Panc1 (cell line): Measurements from ENCODE around the gene DNAH9. TPM values are rescaled to one million over a fixed set of nuclear protein-coding genes. Genes with fewer than 3 reads are reported as not detected.

Source experiments
- ATAC-seq: fragments of 200-7000 bp; cut with Tn5 transposase; 2 replicates; pipeline ENCODE4 v1.9.1; 2020; ENCODE audit warnings: mild to moderate bottlenecking, moderate library complexity
- BruUV-seq: library from RNA; stranded (reverse); fragments of 400-500 nt; replicated peaks from 2 replicates; lab custom pipeline; 2021; lab: Mats Ljungman, UMichigan
- CTCF ChIA-PET: fragments of 300-600 bp; sonication (Branson Sonifier 250); formaldehyde crosslinking; loops from one replicate; lab custom pipeline; 2022; ENCODE audit warnings: antibody characterized with exemption; lab: Charles Lee
- POLR2A ChIA-PET: fragments of 300-600 bp; sonication (Branson Sonifier 250); formaldehyde crosslinking; loops from one replicate; lab custom pipeline; 2022; ENCODE audit warnings: antibody characterized with exemption; lab: Charles Lee
- DNase-seq: peaks from one replicate; pipeline ENCODE4 v3.0.0-alpha.2; 2010; ENCODE audit warnings: low read depth, low spot score
- H3K27ac ChIP-seq: 2 replicates; pipeline ENCODE4 v1.5.1; 2011; ENCODE audit warnings: mild to moderate bottlenecking, low read length, inconsistent platforms
- H3K27me3 ChIP-seq: fragments of 200-500 bp; sonication (Bioruptor generic); 2 replicates; pipeline ENCODE4 v1.6.0; 2014; ENCODE audit warnings: low read length, inconsistent platforms; ENCODE audit not compliant: control insufficient read depth, insufficient read depth
- H3K36me3 ChIP-seq: fragments of 200-500 bp; sonication (Bioruptor generic); 2 replicates; pipeline ENCODE4 v1.5.1; 2014; ENCODE audit warnings: inconsistent platforms, mild to moderate bottlenecking, low read length, moderate library complexity; ENCODE audit not compliant: control insufficient read depth, insufficient read depth
- H3K4me1 ChIP-seq: 2 replicates; pipeline ENCODE4 v1.5.1; 2011; ENCODE audit warnings: inconsistent platforms, mild to moderate bottlenecking, low read length, moderate library complexity; ENCODE audit not compliant: control insufficient read depth, insufficient read depth
- H3K4me3 ChIP-seq, 2 experiments: 2 replicates each; pipeline ENCODE4 v1.5.1; 2011 to 2012; ENCODE audit warnings: low read depth in 2 of 2, low read length in 2 of 2, mild to moderate bottlenecking in 2 of 2, inconsistent platforms in 1 of 2, moderate library complexity in 1 of 2
- H3K9me3 ChIP-seq: fragments of 200-500 bp; sonication (Bioruptor generic); 2 replicates; pipeline ENCODE4 v1.5.1; 2014; ENCODE audit warnings: low read depth, mild to moderate bottlenecking, inconsistent platforms, low read length, moderate library complexity; ENCODE audit not compliant: control insufficient read depth, insufficient read depth
- POLR2AphosphoS5 ChIP-seq: IDR thresholded peaks from 2 replicates; pipeline ENCODE4 v1.6.1; 2012; ENCODE audit warnings: mild to moderate bottlenecking, low read depth, low read length, moderate library complexity
- SIN3A ChIP-seq: IDR thresholded peaks from 2 replicates; pipeline ENCODE4 v1.6.1; 2012; ENCODE audit warnings: low read depth, mild to moderate bottlenecking, low read length, moderate library complexity, borderline replicate concordance; ENCODE audit not compliant: insufficient read depth
- TCF7L2 ChIP-seq: IDR thresholded peaks from 2 replicates; pipeline ENCODE4 v1.6.1; 2011; ENCODE audit warnings: mild to moderate bottlenecking, low read depth, low read length, inconsistent platforms
- in situ Hi-C: cut with HindIII; loops from 2 replicates; pipeline ENCODE4 v1.10.0; 2016; ENCODE audit warnings: low sequenced_read_pairs, low pct_unique_long_range_greater_than_20kb
- intact Hi-C: fragments of 100-400 bp; cut with micrococcal nuclease; formaldehyde crosslinking; loops from one replicate; pipeline ENCODE4 v1.10.0; 2022; ENCODE audit not compliant: unreplicated experiment
- total RNA-seq: library from RNA; stranded (reverse); gene quantifications from one replicate; pipeline ENCODE4 v1.2.1, GENCODE V29; 2021; ENCODE audit not compliant: unreplicated experiment
- TF ChIP-seq, protein P1 (sequence below), 2 experiments: IDR thresholded peaks; 2 replicates each; pipeline ENCODE4 v1.6.1; 2011 to 2012; ENCODE audit warnings: low read depth in 2 of 2, control low read depth in 1 of 2, low read length in 1 of 2, mild to moderate bottlenecking in 1 of 2, moderate library complexity in 1 of 2; ENCODE audit not compliant: insufficient read depth in 1 of 2

DNAH9 gene
- total RNA-seq, 1 experiment from 2014 or later = not detected

- no peak overlapping the region for H3K27ac ChIP-seq
- H3K9me3 ChIP-seq = no peaks in the 10 kb centered on the region
- H3K27me3 ChIP-seq = no peaks in the 10 kb centered on the region
- no peaks in the 10 kb centered on the region for H3K36me3 ChIP-seq
- no TSS peak for BruUV-seq
- POLR2A ChIA-PET = no interaction called here
- no peak for TF ChIP-seq POLR2AphosphoS5
- no peak for TF ChIP-seq SIN3A
- ATAC-seq (no peak), DNase-seq (no peak)
- intact Hi-C loops (no loop called here), in situ Hi-C loops (no loop called here)
- no peak overlapping the region for H3K4me3 ChIP-seq
- no peaks in the 10 kb centered on the region for H3K4me1 ChIP-seq
- CTCF ChIA-PET = no interaction called here
Observed at GRCh38 chr17:11601661-11602060, 3.4 kb downstream of the DNAH9 start.

DNA sequence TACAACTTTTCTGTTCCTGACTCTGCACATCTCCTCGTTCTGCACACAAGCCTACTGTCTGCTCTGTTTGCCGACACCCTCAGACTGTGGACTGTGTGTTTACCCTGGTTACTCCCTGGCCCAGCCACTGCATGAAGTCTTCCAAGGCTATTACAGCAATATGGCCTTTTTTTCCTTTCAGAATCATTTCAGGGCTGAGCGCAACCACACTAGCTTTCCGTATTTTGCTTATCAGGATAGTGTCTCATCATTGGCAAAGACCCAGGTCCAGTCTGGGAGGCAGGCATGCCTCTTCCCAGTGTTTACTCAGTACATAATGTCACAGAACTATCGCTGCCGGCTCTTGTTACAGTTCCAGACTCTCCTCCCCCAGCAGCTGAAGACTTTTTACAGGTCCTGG is 10.1 kb downstream of the DNAH9 start:
- ChIA-PET POLR2A (no interaction called here), CTCF (no interaction called here)
- no peaks in the 10 kb centered on the region for H3K9me3 ChIP-seq
- no peaks in the 10 kb centered on the region for H3K36me3 ChIP-seq
- intact Hi-C loops (no loop called here), in situ Hi-C loops (no loop called here)
- DNase-seq (no peak), ATAC-seq (no peak)
- no peak overlapping the region for H3K27ac ChIP-seq
- BruUV-seq = no TSS peak
- H3K4me1 ChIP-seq = no peaks in the 10 kb centered on the region
- H3K4me3 ChIP-seq = no peak overlapping the region
- H3K27me3 ChIP-seq = no peaks in the 10 kb centered on the region; the same call in 1 of the 2 replicates
- TF ChIP-seq POLR2AphosphoS5 = no peak
- no peak for TF ChIP-seq SIN3A

- Histone ChIP-seq H3K9me3 (no peaks in the 10 kb centered on the region), H3K4me3 (no peak overlapping the region), H3K4me1 (no peaks in the 10 kb centered on the region), H3K27ac (no peak overlapping the region), H3K27me3 (no peaks in the 10 kb centered on the region; the same call in 1 of the 2 replicates), H3K36me3 (no peaks in the 10 kb centered on the region)
- no peak for DNase-seq
- intact Hi-C loops (no loop called here), in situ Hi-C loops (no loop called here)
- no peak for ATAC-seq
- BruUV-seq = no TSS peak
- TF ChIP-seq, protein P1, sequence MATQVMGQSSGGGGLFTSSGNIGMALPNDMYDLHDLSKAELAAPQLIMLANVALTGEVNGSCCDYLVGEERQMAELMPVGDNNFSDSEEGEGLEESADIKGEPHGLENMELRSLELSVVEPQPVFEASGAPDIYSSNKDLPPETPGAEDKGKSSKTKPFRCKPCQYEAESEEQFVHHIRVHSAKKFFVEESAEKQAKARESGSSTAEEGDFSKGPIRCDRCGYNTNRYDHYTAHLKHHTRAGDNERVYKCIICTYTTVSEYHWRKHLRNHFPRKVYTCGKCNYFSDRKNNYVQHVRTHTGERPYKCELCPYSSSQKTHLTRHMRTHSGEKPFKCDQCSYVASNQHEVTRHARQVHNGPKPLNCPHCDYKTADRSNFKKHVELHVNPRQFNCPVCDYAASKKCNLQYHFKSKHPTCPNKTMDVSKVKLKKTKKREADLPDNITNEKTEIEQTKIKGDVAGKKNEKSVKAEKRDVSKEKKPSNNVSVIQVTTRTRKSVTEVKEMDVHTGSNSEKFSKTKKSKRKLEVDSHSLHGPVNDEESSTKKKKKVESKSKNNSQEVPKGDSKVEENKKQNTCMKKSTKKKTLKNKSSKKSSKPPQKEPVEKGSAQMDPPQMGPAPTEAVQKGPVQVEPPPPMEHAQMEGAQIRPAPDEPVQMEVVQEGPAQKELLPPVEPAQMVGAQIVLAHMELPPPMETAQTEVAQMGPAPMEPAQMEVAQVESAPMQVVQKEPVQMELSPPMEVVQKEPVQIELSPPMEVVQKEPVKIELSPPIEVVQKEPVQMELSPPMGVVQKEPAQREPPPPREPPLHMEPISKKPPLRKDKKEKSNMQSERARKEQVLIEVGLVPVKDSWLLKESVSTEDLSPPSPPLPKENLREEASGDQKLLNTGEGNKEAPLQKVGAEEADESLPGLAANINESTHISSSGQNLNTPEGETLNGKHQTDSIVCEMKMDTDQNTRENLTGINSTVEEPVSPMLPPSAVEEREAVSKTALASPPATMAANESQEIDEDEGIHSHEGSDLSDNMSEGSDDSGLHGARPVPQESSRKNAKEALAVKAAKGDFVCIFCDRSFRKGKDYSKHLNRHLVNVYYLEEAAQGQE (IDR thresholded peaks at IDR 0.05; ENCODE audit: insufficient read depth in 1 of 2, low read depth in 2 of 2, low read length in 1 of 2) = no peak
- TF ChIP-seq POLR2AphosphoS5 (no peak), TCF7L2 (no peak)
- ChIA-PET CTCF (no interaction called here), POLR2A (no interaction called here)
Observed at GRCh38 chr17:11610999-11611566, 12.8 kb downstream of the DNAH9 start.
